ENCODE data around the gene CACTIN.
"Not testable (repeated sequence)": the region's sequence is repeated elsewhere in the genome, so short reads cannot be mapped to it uniquely, and the experiment has no call there.

Gene CACTIN

GRCh38 chr19:3626473-3627350, at the start of gene CACTIN:
Gene CACTIN (minus strand): TSS chr19:3626790. CDS start chr19:3626762, 28 bp downstream.
- peak; percentile 98 for DNase-seq (ENCODE audit: low read depth)

GRCh38 chr19:3674784-3675543, 48.4 kb upstream of the CACTIN start:
- DNase-seq (ENCODE audit: low read depth): no peak

- no peak for DNase-seq (ENCODE audit: low read depth)
Observed at GRCh38 chr19:3673506-3674439, 47.2 kb upstream of the CACTIN start.

DNA sequence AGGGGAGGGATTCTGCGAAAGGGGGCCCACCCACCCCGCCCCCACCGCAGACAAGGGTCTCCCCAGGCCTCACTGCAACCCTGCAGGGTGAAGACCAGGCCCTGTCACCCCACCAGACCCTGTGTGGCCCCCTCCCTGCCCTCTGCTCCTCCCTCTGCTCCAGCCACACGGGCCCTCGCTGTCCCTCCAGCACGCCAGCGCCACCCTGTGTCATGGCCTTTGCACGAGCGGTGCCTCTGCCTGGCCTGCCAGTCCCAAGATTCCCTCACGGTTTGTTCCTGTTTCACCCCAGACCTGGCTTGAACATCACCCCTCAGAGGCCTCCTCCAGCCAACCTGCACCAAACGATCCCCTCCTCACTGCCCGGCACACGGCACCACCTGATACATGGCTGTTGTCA, 46.4 kb upstream of the CACTIN start:
- no peak for DNase-seq (ENCODE audit: low read depth)

- no peak for DNase-seq (ENCODE audit: low read depth)
Observed at GRCh38 chr19:3672575-3672948, 46.0 kb upstream of the CACTIN start.

DNA sequence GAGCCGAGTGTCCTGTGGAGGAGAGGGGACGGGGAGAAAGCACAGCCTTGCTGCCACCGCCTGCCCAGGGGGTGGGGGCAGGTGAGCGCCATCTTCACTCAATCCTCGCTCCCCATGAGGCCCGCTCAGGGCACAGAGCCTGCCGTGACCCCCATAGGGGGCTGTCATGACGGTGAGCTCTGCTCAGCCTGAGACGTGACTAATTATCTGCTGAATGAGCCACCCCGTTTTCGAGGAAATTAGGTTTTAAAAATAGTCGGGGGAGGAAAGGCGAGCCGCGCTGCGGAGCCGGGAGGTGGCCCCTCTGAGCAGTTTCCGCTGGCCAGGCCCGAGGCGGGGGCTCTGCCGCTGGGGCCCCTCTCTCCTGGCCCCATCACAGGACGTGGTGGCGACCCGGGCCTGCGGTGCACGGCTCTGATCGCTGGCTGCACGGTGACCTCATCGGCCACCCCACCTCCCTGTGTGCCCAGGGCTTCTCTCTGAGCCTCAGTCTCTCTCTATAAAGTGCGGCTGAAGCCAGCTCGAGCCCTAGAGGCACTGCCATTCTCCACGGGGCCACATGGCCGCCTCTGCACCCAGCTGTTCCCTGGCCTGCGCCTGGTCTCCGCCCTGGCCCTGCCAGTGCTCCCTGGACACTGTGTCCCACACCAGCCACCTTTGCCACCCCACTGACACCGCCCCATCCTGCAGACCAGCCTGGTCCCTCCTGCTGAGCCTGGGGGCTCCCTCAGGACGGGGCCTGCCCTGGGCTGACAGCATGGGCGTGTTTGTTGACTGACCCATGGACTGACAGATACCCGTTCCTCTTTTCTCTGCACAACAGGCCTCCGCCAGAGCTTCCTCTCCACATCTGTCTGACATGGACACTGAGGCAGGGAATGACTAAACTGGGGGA, 45.3 kb upstream of the CACTIN start:
- no peak for DNase-seq (ENCODE audit: low read depth)

DNA sequence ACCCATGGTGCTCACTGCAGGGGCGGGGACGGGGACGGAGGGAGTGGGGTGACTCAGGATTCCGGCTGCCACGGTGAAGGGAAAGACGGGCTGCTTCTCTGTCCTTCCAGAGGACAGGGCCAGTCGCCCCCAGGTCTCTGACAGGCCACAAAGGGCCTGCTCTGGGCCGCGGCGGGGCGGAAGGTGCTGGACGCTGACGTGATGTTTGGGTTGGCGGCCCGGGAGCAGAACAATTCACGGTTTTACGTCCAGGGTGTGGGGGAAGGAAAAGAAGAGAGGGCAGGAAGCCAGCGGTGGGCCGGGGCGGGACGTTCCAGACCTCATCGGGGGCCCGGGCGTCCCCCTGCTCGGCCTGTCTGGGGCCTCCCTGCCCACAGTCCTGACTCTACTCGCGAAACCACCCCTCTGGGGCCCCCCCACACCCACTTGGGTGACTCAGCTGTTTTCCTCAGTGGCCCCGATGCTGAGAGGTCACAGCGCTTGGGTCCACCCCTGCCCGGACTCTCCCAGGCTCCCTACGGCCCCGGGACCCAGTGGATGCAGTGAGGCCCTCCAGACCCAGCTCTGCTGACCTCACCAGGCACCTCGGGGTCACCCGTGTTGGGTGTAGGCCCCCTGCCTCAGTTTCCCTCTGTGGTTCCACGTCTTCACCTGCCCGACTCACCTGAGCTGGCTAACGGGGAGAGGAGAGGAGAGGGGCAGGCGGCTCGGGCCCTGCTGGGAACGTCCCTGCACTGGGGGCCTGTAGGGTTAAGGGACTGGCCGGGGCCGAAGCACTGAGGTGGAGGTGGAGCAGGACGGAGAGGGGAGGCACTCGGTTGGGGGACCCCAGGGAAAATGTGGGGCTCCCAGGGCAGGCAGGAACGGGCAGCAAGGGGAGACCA, 44.4 kb upstream of the CACTIN start:
- peak; percentile 68 for DNase-seq (ENCODE audit: low read depth)

- DNase-seq (ENCODE audit: low read depth): peak; percentile 93
Observed at GRCh38 chr19:3669947-3670795, 43.6 kb upstream of the CACTIN start.

DNA sequence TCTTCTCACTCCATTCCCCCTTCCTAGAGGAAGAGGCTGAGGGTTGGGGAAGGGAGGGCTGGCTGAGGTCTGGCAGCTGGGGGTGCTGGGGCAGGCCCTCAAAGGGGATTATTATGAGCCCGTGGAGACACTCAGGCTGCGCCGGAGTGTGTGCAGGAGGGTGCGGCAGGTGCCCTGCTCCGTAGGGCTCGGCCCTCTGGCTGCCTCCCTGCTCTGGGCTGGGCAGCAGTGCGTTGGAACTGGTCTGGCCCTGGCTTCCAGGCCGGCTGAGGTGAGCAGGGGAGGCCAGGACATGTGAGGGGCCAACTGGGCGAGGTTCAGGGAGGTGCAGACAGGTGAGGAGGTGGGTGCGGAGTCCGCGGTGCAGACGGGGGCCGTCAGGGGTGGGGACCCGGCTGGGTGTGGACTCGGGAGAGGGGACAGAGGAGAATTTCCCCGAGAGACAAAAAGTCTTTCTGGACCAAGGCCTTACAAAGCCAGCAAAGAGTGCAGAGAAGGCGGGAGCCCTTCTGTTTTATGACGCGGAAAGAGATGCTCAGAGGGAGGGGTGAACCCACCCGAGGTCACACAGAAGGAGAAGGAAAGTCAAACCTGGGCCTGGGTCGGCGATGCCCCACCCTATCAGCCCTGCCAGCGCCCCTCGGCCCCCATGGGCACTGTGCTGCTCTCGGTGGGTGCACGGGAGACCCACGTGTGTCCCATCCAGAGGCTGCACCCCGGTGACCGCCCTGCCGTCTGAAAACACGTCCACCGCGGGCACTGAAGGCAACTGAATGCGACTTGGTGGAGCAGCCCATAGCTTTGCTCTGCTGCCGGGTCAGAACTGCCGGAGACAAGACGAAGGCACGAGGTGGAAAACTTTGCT, 42.7 kb upstream of the CACTIN start:
- no peak for DNase-seq (ENCODE audit: low read depth)

DNA sequence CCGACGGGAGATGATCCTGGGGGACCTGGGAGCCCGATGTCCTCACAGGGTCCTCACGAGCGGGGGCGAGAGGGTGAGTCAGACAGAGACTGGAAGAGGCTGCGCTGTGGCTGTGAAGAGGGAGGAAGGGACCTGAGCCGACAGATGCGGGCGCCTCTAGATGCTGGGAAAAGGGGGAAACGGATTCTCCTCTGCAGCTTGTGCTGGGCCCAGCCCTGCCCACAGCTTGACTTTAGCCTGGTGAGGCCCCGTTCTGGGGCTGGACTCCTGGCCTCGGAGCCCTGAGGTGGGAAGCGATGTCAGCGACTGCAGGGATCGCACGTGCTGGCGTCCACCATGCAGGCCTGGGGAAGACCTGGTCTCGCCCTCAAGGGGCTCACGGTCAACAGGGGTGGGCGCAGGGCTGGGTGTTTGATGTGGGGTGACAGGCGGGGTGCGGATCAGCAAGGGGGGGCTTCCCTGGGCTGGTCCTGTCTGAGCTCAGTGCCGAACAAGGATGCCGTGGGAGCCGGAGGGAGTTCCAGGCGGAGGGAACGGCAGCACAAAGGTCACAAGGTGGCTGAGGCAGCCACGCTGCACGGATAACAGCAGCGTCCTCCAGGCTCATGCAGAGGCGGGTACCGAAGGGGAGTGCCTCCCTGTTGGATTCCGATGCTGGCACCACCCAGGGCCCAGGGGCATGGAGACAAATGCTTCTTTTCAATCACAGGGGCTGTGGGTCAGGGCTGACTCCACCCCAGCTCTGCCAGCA, 41.9 kb upstream of the CACTIN start:
- DNase-seq (ENCODE audit: low read depth): no peak

- DNase-seq (ENCODE audit: low read depth): no peak
Observed at GRCh38 chr19:3667766-3668165, 41.2 kb upstream of the CACTIN start.

DNA sequence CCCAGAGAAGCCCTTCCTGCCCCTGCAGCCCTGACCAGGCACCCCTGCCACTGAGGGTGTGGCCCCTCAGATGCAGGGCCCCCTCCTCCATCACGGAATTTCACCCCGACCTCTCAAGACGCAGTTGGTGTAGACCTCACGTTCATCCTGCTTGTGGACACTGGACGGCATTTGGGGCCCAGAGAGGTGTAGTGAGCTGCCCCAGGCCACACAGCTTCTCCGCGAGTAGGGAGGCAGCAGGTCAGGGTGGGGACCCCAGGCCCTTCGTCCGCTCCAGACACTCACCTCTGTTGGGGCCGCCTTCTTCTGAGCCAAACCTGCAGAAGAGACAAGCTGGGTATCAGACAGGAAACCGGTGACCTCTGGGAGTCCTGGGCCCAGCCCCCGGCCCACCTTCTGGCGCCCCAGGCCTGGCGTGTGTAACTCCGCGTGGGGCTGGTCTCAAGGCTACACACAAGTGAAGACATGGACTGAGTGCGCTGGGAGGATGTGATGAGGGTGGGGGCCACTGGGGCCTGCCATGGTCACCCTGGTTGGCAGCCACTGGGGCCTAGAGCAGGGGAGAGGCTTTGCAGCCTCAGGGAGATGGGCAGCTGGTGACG, 40.5 kb upstream of the CACTIN start:
- DNase-seq (ENCODE audit: low read depth): no peak

- not testable (repeated sequence) for DNase-seq (ENCODE audit: low read depth)
Observed at GRCh38 chr19:3666545-3666856, 39.9 kb upstream of the CACTIN start.

DNA sequence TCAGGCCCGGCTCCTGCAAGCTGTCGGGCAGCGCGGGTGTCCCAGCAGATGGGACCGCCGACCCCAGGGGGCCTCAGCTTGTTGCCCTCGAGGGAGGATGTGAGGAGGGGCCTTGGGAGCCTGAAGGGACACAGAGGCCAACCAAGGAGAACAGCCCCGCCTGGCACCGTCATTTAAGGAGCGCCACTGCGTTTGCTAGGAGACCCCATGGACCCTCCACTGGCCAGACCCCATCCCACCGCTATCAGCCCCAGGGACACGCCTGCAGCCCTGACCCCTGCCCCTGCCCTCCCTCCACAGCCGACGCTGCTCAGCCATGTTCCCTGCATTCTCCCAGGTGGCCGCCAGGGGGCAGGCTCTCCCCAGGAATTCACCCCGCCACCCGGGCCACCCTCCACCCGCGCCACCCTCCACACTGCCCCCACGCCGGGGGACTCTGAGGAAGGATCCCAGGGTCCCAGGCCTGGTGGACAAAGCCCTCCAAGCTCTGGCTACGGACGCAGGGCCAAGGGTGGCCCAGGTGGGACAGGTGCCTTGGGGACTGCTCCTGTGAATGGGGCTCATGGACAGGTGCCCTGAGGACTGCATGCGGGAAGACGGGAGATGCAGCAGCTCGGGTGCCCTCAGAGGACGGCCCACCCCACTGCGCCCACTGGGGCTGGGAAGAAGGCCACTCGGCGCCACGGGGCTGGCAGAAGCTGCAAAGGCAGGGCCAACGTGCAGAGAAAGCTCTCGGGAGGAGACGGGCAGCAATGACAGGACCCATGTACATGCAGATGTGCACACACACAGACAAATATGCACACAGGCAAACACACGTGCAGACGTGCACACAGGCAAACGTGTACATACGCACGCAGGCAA, 39.3 kb upstream of the CACTIN start:
- DNase-seq (ENCODE audit: low read depth): no peak

- DNase-seq (ENCODE audit: low read depth): no peak
Observed at GRCh38 chr19:3664879-3665642, 38.5 kb upstream of the CACTIN start.

All from fibroblast of gingiva (primary cell).